IPS DF 6.9 (cell line): ENCODE results near the gene LIPA.
"Not testable (repeated sequence)": the region's sequence is repeated elsewhere in the genome, so short reads cannot be mapped to it uniquely, and the experiment has no call there.

ENCODE experiments used
- DNase-seq: peaks from one replicate; pipeline ENCODE4 v3.0.0-alpha.2; 2013; ENCODE audit warnings: low read depth, low spot score
- H3K27ac ChIP-seq: one replicate; pipeline ENCODE4 v1.5.1; 2013; ENCODE audit warnings: low read length, control low read depth
- H3K27me3 ChIP-seq: 2 replicates; pipeline ENCODE4 v1.6.1; 2013; ENCODE audit warnings: mild to moderate bottlenecking, low read length; ENCODE audit not compliant: control insufficient read depth, insufficient read depth
- H3K36me3 ChIP-seq: 2 replicates; pipeline ENCODE4 v1.6.1; 2013; ENCODE audit warnings: low read length; ENCODE audit not compliant: control insufficient read depth, insufficient read depth
- H3K4me1 ChIP-seq: 2 replicates; pipeline ENCODE4 v1.6.1; 2013; ENCODE audit warnings: low read length; ENCODE audit not compliant: control insufficient read depth, insufficient read depth
- H3K4me3 ChIP-seq: 2 replicates; pipeline ENCODE4 v1.5.1; 2013; ENCODE audit warnings: mild to moderate bottlenecking, low read length
- H3K9me3 ChIP-seq: 2 replicates; pipeline ENCODE4 v1.6.1; 2013; ENCODE audit warnings: low read length, inconsistent platforms; ENCODE audit not compliant: control insufficient read depth, insufficient read depth
- WGBS: extraction: QIAGEN DNeasy Blood & Tissue Kit; methylation state at CpG from one replicate; pipeline ENCODE4 v1.1.7; 2013; ENCODE audit warnings: mixed read lengths, missing lambda C conversion rate; ENCODE audit not compliant: insufficient read length, insufficient coverage; 5-methylcytosine and 5-hydroxymethylcytosine counted together

Gene LIPA

GRCh38 chr10:89168354-89168900 is 83.1 kb downstream of the LIPA start:
- no CpG with 5 or more reads among the region's 9 CpGs for WGBS
- H3K36me3 ChIP-seq, H3K27me3 ChIP-seq, H3K4me3 ChIP-seq, H3K9me3 ChIP-seq, DNase-seq, H3K27ac ChIP-seq, H3K4me1 ChIP-seq: not testable (repeated sequence)

- no peaks in the 10 kb centered on the region for H3K27me3 ChIP-seq
- H3K4me3 ChIP-seq: no peak overlapping the region
- no peaks in the 10 kb centered on the region for H3K9me3 ChIP-seq
- no peak overlapping the region for H3K27ac ChIP-seq
- H3K36me3 ChIP-seq: no peaks in the 10 kb centered on the region
- no peaks in the 10 kb centered on the region; the same call in 1 of the 2 replicates for H3K4me1 ChIP-seq
- DNase-seq: no peak
Observed at GRCh38 chr10:89167915-89168314, 83.7 kb downstream of the LIPA start.

DNA sequence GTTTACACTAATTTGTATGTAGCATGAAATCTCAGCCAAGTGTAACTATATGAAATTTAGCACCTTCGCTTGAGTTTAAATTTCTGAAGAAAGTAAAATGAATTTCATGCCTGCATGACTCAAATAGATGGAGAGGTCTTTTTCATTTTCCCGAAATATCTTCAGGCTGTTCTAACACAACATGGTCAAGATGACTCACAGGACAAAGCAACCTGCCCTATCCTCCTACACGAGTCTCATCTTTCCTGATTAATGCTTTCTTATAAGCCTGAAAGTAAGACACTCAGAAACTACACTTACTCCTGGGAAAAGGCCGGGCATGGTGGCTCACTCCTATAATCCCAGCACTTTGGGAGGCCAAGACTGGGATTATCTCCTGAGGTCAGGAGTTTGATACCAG is 85.7 kb downstream of the LIPA start:
- Histone ChIP-seq H3K4me1 (no peaks in the 10 kb centered on the region), H3K4me3 (no peak overlapping the region), H3K9me3 (no peaks in the 10 kb centered on the region), H3K27me3 (no peaks in the 10 kb centered on the region), H3K27ac (no peak overlapping the region), H3K36me3 (no peaks in the 10 kb centered on the region)
- DNase-seq: no peak
- no CpG with 5 or more reads among the region's 4 CpGs for WGBS

DNA sequence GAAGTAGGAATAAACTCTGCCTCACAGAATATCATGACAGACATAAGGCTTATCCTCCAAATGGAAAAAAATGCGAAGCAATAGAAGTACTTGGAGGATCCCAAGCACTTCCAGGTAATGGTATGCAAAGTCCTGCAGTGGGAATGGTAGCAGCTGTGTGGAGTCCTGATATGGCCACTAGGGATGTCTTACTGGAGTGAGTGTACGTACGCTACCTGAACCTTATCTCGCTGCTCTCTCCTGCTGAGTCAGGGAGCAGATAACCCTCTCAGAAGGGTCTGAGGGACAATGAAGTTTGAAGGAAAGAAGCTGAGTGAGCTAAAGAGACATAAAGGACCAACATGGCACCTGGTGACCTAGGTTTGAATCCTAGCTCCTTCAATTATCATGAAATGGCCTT is 86.7 kb downstream of the LIPA start:
- no peak overlapping the region for H3K4me3 ChIP-seq
- no peak for DNase-seq
- H3K27me3 ChIP-seq: no peaks in the 10 kb centered on the region
- no peaks in the 10 kb centered on the region for H3K4me1 ChIP-seq
- WGBS: no CpG with 5 or more reads among the region's 4 CpGs
- H3K36me3 ChIP-seq: no peaks in the 10 kb centered on the region
- no peak overlapping the region for H3K27ac ChIP-seq
- no peaks in the 10 kb centered on the region for H3K9me3 ChIP-seq

DNA sequence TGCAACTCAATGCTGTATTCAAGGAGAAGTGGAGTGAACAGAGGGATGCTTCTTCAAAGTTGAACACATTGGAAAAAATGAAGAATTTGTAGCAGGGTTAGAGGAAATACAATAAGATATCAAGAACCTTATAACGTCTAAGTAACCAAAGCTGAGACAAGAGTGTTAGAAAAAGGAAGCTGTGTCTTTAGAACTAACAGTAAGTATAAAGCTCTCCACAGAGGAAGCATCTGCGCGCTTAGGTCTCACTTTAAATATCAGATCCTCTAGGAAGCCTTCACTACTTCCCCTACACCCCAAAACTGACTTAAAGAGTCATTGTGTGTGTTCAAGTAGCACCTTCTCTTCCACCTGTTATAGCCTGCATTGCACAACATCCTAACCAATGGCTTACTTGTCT is 87.5 kb downstream of the LIPA start:
- WGBS: no CpG with 5 or more reads among the region's 3 CpGs
- no peaks in the 10 kb centered on the region for H3K4me1 ChIP-seq

More for the DNA sequence above, 87.5 kb downstream of the LIPA start:
- H3K27ac ChIP-seq: no peak overlapping the region
- H3K27me3 ChIP-seq: no peaks in the 10 kb centered on the region
- no peak overlapping the region for H3K4me3 ChIP-seq
- no peaks in the 10 kb centered on the region for H3K36me3 ChIP-seq
- DNase-seq: no peak
- H3K9me3 ChIP-seq: no peaks in the 10 kb centered on the region
